ENCODE results near the gene GNA14.

GNA14 gene

GRCh38 chr9:77392328-77392727 lies 255.8 kb downstream of the GNA14 start:
- no peak for TF ChIP-seq CTCF (IDR thresholded peaks at IDR 0.05; ENCODE audit: control extremely low read depth, extremely low read depth, low read depth, missing control alignments)
- ChIA-PET POLR2A (no interaction called here), CTCF (interaction anchor here (1.4 kb wide), 1 partner anchor 22 kb away, joined by 3 read pairs; no protein-coding TSS in a partner anchor)
- no peak for DNase-seq (ENCODE audit: extremely low spot score)

- no peak for TF ChIP-seq CTCF (IDR thresholded peaks at IDR 0.05; ENCODE audit: control extremely low read depth, extremely low read depth, low read depth, missing control alignments)
- ChIA-PET POLR2A (no interaction called here), CTCF (no interaction called here)
- no peak for DNase-seq (ENCODE audit: extremely low spot score)
Observed at GRCh38 chr9:77391834-77392233, 256.3 kb downstream of the GNA14 start.

- DNase-seq (ENCODE audit: extremely low spot score), result no peak
- CTCF ChIA-PET, result no interaction called here
- no peak for TF ChIP-seq CTCF (IDR thresholded peaks at IDR 0.05; ENCODE audit: control extremely low read depth, extremely low read depth, low read depth, missing control alignments)
Observed at GRCh38 chr9:77386187-77386586, 261.9 kb downstream of the GNA14 start.

GRCh38 chr9:77384406-77384805 lies 263.7 kb downstream of the GNA14 start:
- ChIA-PET CTCF (interaction anchor here (1.2 kb wide), 1 partner anchor 72 kb away, joined by 3 read pairs; no protein-coding TSS in a partner anchor), POLR2A (no interaction called here)
- no peak for DNase-seq (ENCODE audit: extremely low spot score)
- TF ChIP-seq CTCF (IDR thresholded peaks at IDR 0.05; ENCODE audit: control extremely low read depth, extremely low read depth, low read depth, missing control alignments), result no peak

More at GRCh38 chr9:77386187-77386586, 261.9 kb downstream of the GNA14 start:
- POLR2A ChIA-PET, result no interaction called here

GRCh38 chr9:77375956-77376532 lies 272.1 kb downstream of the GNA14 start:
- ChIA-PET CTCF (no interaction called here), POLR2A (no interaction called here)
- no peak for DNase-seq (ENCODE audit: extremely low spot score)
- no peak for TF ChIP-seq CTCF (IDR thresholded peaks at IDR 0.05; ENCODE audit: control extremely low read depth, extremely low read depth, low read depth, missing control alignments)

GRCh38 chr9:77374266-77374665 lies 273.9 kb downstream of the GNA14 start:
- ChIA-PET CTCF (no interaction called here), POLR2A (no interaction called here)
- no peak for DNase-seq (ENCODE audit: extremely low spot score)
- no peak for TF ChIP-seq CTCF (IDR thresholded peaks at IDR 0.05; ENCODE audit: control extremely low read depth, extremely low read depth, low read depth, missing control alignments)

Measured in GM10248 (cell line).